GM18508 (cell line): Measurements from ENCODE around the gene ELOB.
"Not testable (repeated sequence)": the region's sequence is repeated elsewhere in the genome, so short reads cannot be mapped to it uniquely, and the experiment has no call there.

Source experiments
- ATAC-seq: cut with Tn5 transposase; IDR thresholded peaks from one replicate; pipeline ENCODE4 v1.9.1; 2021; ENCODE audit warnings: moderate number of reproducible peaks; ENCODE audit not compliant: insufficient read depth, unreplicated experiment

ELOB gene

DNA sequence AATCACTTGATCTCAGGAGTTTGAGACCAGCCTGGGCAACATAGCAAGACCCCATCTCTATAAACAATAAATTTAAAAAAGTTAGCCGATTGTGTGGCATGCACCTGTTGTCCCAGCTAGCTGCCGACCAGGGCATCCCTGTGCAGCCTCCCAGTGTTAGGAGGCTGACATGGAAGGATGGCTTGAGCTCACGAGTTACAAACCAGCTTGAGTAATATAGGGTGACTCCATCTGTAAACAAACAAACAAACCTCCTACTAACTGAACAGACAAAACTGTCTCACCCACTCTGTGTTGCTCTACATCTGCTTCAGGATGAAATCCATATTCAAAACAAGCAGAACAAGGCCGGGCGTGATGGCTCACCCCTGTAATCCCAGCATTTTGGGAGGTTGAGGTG, 50.2 kb downstream of the ELOB start:
- ATAC-seq: no peak

DNA sequence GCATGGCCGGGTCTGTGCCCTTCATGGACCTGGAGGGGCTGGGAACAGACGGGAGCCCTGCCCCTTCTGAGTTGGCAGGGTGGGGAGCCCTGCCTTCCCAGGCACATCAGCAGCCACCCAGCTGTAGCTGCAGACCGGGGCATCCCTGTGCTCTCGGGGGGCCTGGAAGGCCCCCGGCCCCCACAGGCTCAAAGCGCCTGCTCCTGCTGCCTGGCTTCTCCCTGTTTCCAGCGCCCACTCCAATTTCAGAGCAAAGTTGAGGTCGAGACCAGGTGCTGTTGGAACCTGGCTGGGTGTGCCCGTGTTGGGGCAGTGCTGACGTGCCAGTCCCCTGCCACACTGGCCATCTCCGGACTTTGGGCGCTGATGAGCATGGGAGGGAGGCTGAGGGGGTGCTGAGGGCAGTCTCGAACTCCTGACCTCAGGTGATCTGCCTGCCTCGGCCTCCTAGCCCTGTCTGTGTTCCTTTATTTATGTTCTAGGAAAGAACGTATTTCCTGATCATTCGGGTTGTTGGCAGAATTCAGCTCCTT, 52.2 kb downstream of the ELOB start:
- no peak for ATAC-seq

DNA sequence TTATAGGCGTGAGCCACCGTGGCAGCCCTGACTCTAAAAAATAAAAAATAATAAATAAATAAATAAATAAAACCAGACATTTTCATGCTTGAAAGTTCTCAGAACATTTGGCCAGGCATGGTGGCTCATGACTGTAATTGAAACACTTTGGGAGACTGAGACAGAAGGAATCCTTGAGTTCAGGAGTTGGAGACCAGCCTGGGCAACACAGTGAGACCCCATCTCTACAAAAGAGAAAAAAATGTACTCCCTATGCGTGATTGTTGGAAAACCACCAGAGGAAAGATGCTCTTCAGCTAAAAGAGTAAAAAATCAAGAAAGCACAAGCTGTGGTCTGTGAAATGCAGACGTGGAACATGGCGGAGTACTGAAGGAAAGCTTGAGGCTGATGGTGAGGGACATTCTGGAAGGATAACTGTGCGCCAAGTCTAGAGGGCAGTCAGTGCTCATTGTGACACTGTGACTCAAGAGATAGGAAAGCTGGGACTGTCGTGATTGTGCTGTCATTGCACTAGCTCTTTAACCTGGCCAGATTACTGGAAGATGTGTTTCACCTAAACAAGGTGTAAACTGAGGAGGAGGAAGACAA, 52.9 kb downstream of the ELOB start:
- ATAC-seq: no peak

DNA sequence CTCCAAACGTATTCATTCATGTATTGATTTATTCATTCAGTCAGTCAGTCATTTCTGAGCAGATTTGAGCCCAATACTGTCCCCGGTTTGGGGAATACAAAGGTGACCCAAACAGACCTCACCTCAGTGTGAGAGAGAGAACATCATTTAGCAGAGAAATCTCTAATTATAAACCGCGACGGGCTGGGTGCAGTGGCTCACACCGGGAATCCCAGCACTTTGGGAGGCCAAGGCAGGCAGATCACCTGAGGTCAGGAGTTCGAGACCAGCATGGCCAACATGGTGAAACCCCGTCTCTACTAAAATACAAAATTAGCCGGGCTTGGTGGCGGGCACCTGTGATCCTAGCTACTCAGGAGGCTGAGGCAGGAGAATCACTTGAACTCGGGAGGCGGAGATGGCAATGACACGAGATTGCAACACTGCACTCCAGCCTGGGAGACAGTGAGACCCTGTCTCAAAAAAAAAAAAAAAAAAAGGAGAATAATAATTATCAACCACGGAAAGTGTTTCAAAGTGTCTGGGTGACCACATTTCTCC, 55.4 kb downstream of the ELOB start:
- not testable (repeated sequence) for ATAC-seq
